Ovary (tissue), 9 donors: Measurements from ENCODE around the gene NR5A2. TPM values are rescaled to one million over a fixed set of nuclear protein-coding genes. Genes with fewer than 3 reads are reported as not detected.
"Not testable (repeated sequence)": the region's sequence is repeated elsewhere in the genome, so short reads cannot be mapped to it uniquely, and the experiment has no call there.

Experiments used
- DNase-seq, 5 donors: peaks; one replicate each; pipeline ENCODE4 v3.0.0-alpha.2; 2019 to 2020
- H3K27ac ChIP-seq, 2 donors: fragments of 200-600 bp; one replicate each; pipeline versions ENCODE4 v1.5.1 to v1.8.0; 2019 to 2022
- H3K27me3 ChIP-seq: fragments of 200-600 bp; one replicate; pipeline ENCODE4 v1.8.0; 2022
- H3K36me3 ChIP-seq: fragments of 200-600 bp; sonication (generic); one replicate; pipeline ENCODE4 v1.5.1; 2019
- H3K4me1 ChIP-seq: one replicate; pipeline ENCODE4 v1.8.1; 2013; ENCODE audit warnings: mild to moderate bottlenecking, moderate library complexity; ENCODE audit not compliant: insufficient read depth
- H3K4me3 ChIP-seq: fragments of 200-600 bp; sonication (generic); one replicate; pipeline ENCODE4 v1.5.1; 2017
- H3K9me3 ChIP-seq, 2 donors: fragments of 200-600 bp in 1 of 2; sonication (generic) in 1 of 2; one replicate each; pipeline versions ENCODE4 v1.5.1 to v1.8.1; 2013 to 2019; ENCODE audit warnings: mild to moderate bottlenecking in 1 of 2, moderate library complexity in 1 of 2
- EP300 ChIP-seq: sonication (generic); formaldehyde crosslinking; IDR thresholded peaks from one replicate; pipeline ENCODE4 v1.6.1; 2017; ENCODE audit warnings: antibody characterized with exemption
- POLR2A ChIP-seq: fragments of 450-650 bp; IDR thresholded peaks from one replicate; pipeline ENCODE4 v1.6.1; 2017; ENCODE audit warnings: antibody characterized with exemption, mild to moderate bottlenecking, moderate library complexity
- WGBS, 3 donors: extraction: QIAGEN DNeasy Blood & Tissue Kit in 1 of 3; methylation state at CpG; one replicate each; pipeline versions ENCODE4 v1.1.5 to v1.1.7; 2013 to 2017; 5-methylcytosine and 5-hydroxymethylcytosine counted together
- intact Hi-C, 4 donors: fragments of 100-400 bp; cut with DNase I; formaldehyde crosslinking; loops; one replicate each; pipeline versions ENCODE4 v1.11.0 to v1.15.1; 2022 to 2023
- polyA plus RNA-seq, 2 donors: library from polyadenylated mRNA; stranded (reverse); fragments of 200-250 nt in 1 of 2; fragments of 350-450 nt in 1 of 2; fragmentation: Illumina TruSeq in 1 of 2; extraction: RNeasy Lipid Tissue Mini Kit (QIAGEN cat#74804) in 1 of 2; gene quantifications; one replicate each; pipeline ENCODE4 v1.2.3, GENCODE V29; 2013 to 2014
- total RNA-seq, 7 donors: library from RNA; depleted of rRNA in 2 of 7; stranded (reverse); fragments of >200 nt in 2 of 7; fragmentation: NEBNext Ultra II Directional in 3 of 7; extraction: Animal tissue kit (Norgen Biotek cat#: 25700) in 3 of 7; gene quantifications; one replicate each; pipeline versions ENCODE4 v1.1.0 to v1.2.4, GENCODE V29; 2016 to 2023
- TF ChIP-seq, protein P1 (sequence below), 3 donors: fragments of 450-650 bp in 2 of 3; fragments of 200-600 bp in 1 of 3; IDR thresholded peaks; one replicate each; pipeline versions ENCODE4 v1.5.1 to v1.8.0; 2016 to 2022; ENCODE audit warnings: antibody characterized with exemption in 3 of 3, mild to moderate bottlenecking in 1 of 3
- donor health status: DM: no; HTN: no; CAD: no; lungs with moderate emphysema.
- donor health status: DM: no; HTN: no; CAD: no.
- donor health status: Bipolar disorder and iron deficiency.
- donor health status: DM: yes; HTN: yes; CAD: no.
- donor health status: DM: no; HTN: no; CAD: no.
- donor health status: DM: yes; HTN: yes; CAD: no.

The NR5A2 gene
- total and polyA plus RNA-seq, 9 donors, result 1.5 to 45.8 (median 3.0) TPM

DNA sequence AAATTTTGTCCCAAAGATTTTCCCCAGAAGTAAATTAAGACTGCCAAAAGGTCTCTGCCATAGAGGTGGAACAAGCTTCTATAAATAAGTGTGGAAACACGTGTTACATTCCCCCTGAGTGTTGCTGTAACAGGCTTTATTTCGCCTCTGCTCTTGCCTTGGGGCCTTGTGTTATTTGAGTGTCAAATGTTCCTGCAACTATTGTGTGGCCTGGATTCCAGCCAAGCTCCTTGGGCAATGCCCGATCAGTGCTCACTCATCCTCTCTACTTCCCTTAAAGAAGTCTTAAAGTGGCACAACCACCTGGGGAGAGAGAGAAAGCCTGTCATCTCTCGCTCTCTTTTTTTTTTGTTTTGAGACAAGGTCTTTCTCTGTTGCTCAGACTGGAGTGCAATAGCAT, 156.7 kb downstream of the NR5A2 start:
- no peak overlapping the region for H3K4me3 ChIP-seq
- no peaks in the 10 kb centered on the region for H3K27me3 ChIP-seq
- no peaks in the 10 kb centered on the region for H3K4me1 ChIP-seq
- TF ChIP-seq POLR2A (no peak), EP300 (no peak)
- TF ChIP-seq, protein P1, sequence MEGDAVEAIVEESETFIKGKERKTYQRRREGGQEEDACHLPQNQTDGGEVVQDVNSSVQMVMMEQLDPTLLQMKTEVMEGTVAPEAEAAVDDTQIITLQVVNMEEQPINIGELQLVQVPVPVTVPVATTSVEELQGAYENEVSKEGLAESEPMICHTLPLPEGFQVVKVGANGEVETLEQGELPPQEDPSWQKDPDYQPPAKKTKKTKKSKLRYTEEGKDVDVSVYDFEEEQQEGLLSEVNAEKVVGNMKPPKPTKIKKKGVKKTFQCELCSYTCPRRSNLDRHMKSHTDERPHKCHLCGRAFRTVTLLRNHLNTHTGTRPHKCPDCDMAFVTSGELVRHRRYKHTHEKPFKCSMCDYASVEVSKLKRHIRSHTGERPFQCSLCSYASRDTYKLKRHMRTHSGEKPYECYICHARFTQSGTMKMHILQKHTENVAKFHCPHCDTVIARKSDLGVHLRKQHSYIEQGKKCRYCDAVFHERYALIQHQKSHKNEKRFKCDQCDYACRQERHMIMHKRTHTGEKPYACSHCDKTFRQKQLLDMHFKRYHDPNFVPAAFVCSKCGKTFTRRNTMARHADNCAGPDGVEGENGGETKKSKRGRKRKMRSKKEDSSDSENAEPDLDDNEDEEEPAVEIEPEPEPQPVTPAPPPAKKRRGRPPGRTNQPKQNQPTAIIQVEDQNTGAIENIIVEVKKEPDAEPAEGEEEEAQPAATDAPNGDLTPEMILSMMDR (IDR thresholded peaks at IDR 0.05), result no peak
- H3K27ac ChIP-seq, result no peak overlapping the region
- intact Hi-C loops, result no loop called here
- DNase-seq, result peak in 1 of 5 donors; percentile 37
- no peaks in the 10 kb centered on the region for H3K36me3 ChIP-seq
- 37 to 49% (median 47%) methylated on average over 4 of the region's 4 CpGs for WGBS, 3 donors
- no peaks in the 10 kb centered on the region for H3K9me3 ChIP-seq

DNA sequence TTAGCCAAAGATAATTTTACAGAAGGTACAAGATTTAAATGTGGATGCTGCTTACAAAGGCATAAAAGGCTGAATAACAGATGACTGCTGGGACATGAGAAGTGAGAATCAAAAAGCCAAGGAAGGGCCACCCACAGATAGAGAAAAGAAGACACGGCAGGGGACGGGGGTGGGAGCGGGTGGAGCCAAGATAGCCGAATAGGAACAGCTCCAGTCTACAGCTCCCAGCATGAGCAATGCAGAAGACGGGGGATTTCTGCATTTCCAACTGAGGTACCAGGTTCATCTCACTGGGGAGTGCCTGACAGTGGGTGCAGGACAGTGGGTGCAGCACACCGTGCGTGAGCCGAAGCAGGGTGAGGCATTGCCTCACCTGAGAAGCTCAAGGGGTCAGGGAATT, 157.7 kb downstream of the NR5A2 start:
- H3K9me3 ChIP-seq, H3K27me3 ChIP-seq, H3K4me1 ChIP-seq, intact Hi-C loops, H3K27ac ChIP-seq, H3K4me3 ChIP-seq, DNase-seq, H3K36me3 ChIP-seq: not testable (repeated sequence)
- 70 to 90% (median 87%) methylated on average over 8 of the region's 8 CpGs for WGBS, 3 donors

- H3K27me3 ChIP-seq, H3K9me3 ChIP-seq, H3K4me3 ChIP-seq, DNase-seq, intact Hi-C loops, H3K27ac ChIP-seq, H3K4me1 ChIP-seq, H3K36me3 ChIP-seq: not testable (repeated sequence)
- whole genome bisulfite sequencing, 3 donors, result 61 to 86% (median 79%) methylated on average over 2 of the region's 2 CpGs
Observed at GRCh38 chr1:200187332-200187731, 159.8 kb downstream of the NR5A2 start.

GRCh38 chr1:200191993-200192392, 164.5 kb downstream of the NR5A2 start:
- WGBS, 3 donors, result 55 to 75% (median 57%) methylated on average over 3 of the region's 3 CpGs

DNA sequence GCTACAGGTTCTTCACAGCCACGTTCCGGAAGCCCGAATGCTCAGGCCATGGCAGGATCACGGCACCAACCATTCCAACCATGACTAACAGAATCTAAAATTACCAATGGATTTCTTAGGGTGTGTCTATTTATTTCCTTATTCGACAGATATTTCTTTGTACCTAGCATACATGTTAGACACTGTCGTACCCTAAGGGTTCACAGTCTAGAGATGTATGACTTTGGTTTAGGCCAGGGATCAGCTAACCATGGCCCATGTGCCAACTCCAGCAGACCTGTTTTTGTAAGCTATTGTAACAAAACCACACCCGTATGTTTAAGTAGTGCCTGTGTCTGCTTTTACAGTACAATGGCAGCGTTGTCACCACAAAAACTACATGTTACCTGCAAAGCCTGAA, 167.0 kb downstream of the NR5A2 start:
- Histone ChIP-seq H3K4me1 (no peaks in the 10 kb centered on the region), H3K9me3 (no peaks in the 10 kb centered on the region), H3K4me3 (no peak overlapping the region), H3K27me3 (no peaks in the 10 kb centered on the region), H3K27ac (no peak overlapping the region), H3K36me3 (no peaks in the 10 kb centered on the region)
- no peak for TF ChIP-seq EP300
- TF ChIP-seq POLR2A, result no peak
- TF ChIP-seq, protein P1 (IDR thresholded peaks at IDR 0.05), result no peak
- intact Hi-C loops, result no loop called here
- DNase-seq, result no peak
- 91 to 93% (median 93%) methylated on average over 8 of the region's 8 CpGs for WGBS, 3 donors

More at GRCh38 chr1:200191993-200192392, 164.5 kb downstream of the NR5A2 start:
- intact Hi-C loops, result no loop called here
- Histone ChIP-seq H3K4me3 (no peak overlapping the region), H3K4me1 (no peaks in the 10 kb centered on the region), H3K27me3 (no peaks in the 10 kb centered on the region), H3K9me3 (no peaks in the 10 kb centered on the region), H3K36me3 (no peaks in the 10 kb centered on the region), H3K27ac (no peak overlapping the region)
- DNase-seq, result no peak
- TF ChIP-seq EP300, result no peak
- TF ChIP-seq, protein P1 (IDR thresholded peaks at IDR 0.05), result no peak
- TF ChIP-seq POLR2A, result no peak

- TF ChIP-seq POLR2A, result no peak
- no peak for TF ChIP-seq EP300
- TF ChIP-seq, protein P1 (IDR thresholded peaks at IDR 0.05), result no peak
- no peak for DNase-seq
- H3K9me3 ChIP-seq, result no peaks in the 10 kb centered on the region
- no peak overlapping the region for H3K27ac ChIP-seq
- 10 to 18% (median 14%) methylated on average over 3 of the region's 3 CpGs for WGBS, 3 donors
- intact Hi-C loops, result no loop called here
- no peak overlapping the region for H3K4me3 ChIP-seq
- H3K27me3 ChIP-seq, result no peaks in the 10 kb centered on the region
- H3K36me3 ChIP-seq, result no peaks in the 10 kb centered on the region
- no peaks in the 10 kb centered on the region for H3K4me1 ChIP-seq
Observed at GRCh38 chr1:200198236-200198635, 170.7 kb downstream of the NR5A2 start.
